HG02759 (cell line): ENCODE data around the gene ELMO3.

Source experiments
- ATAC-seq: cut with Tn5 transposase; IDR thresholded peaks from one replicate; pipeline ENCODE4 v1.9.1; 2021; ENCODE audit warnings: mild to moderate bottlenecking, moderate library complexity; ENCODE audit not compliant: unreplicated experiment

The ELMO3 gene

GRCh38 chr16:67181346-67181745, 17.6 kb upstream of the ELMO3 start:
- ATAC-seq, result no peak

DNA sequence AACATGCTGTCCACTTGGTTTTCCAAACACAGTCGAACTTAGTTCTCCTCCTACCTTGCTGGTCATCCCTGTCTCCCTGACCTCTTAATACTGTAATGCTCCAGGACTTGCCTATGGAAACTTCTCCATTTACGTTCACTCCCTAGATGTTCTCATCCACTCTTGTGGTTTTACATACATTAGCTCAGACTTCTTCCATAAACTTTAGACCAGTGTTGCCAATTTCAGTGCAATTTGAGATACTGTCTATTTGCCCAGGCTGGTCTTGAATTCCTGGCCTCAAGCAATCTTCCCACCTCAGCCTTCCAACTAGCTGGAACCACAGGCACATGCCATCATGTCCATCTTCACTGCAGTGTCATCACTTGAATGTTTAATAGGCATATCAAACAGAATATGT, 16.6 kb upstream of the ELMO3 start:
- ATAC-seq, result no peak

DNA sequence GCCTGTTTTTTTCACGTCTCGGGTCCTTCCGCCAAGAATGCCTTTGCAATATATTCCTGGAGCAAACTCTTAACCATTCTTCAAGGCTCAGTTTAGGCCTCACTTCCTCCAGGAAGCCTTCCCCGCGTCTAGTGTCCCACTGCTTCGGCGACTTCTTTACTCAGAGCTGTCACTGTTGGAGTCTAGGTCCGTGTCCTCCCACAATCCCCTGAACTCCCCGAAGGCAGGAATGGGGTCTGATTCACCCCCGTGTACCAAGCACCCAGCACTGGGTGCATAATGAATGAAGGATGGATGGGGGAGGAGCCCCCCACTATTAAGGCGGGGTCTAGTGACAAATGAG, 15.7 kb upstream of the ELMO3 start:
- ATAC-seq, result no peak

- ATAC-seq, result peak; percentile 92
These were observed 15.1 kb upstream of the ELMO3 start, which contains the start of gene MATCAP1 for GRCh38 chr16:67183627-67184452. Gene MATCAP1 (minus strand): TSS chr16:67183963. CDS start chr16:67180610, 3,353 bp downstream.

DNA sequence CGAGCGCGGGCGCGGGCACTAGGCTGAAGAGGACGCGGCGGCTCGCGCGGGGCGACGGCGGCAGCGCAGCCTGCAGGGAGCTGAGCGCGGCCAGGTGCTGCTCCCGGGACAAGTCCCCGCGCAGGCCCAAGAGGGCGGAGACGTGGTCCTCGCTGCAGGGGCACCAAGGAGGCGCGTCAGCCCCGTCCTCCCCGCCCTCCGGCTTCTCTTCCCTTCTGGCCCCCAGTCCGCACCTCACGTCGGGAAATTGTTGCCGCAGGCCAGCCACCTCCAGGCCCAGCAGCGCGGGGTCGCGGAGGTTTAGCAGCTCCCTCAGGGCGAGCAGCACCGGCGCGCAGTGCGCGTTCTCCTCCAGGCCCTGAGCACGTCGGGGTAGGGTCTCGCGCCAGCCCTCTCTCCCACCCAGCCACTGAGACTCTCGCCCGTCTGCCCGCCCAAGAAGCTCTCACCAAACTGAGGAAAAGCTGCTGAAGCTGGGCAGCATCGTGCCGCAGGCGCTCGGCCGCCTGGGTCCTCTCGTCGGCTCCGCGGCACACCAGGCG, 14.4 kb upstream of the ELMO3 start:
- peak; percentile 7 for ATAC-seq

DNA sequence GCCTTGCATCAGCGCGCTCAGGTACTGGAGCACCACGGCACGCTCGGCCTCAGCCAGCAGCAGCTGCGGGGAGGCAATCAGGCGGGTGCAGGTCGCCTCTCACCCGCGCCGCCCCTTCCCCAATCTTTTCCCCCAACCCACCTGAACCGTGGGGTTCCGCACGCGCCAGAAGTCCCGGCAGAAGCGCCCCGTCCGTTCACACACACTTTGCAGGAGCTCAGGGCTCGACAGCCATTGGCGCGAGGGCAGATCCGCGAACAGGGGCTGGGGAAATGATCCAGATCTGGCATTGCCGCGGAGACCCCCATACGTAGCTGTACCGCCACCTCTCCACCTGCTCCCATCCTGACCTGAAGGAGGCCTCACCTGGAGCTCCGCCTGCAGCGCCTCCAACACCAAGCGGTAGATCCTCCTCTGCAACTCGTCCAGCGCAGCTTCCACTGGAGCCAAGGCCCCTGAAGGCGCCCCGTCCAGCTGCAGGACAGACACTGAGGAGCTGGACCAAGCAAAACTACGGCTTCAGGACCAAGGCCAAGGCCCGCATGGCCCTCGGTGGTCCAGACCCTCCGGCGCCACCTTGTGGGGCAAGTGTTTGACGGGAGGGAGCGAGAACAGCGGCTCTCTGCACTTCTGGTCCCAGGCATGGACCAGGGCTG, 13.8 kb upstream of the ELMO3 start:
- no peak for ATAC-seq

GRCh38 chr16:67185651-67186134, 13.2 kb upstream of the ELMO3 start:
- no peak for ATAC-seq

DNA sequence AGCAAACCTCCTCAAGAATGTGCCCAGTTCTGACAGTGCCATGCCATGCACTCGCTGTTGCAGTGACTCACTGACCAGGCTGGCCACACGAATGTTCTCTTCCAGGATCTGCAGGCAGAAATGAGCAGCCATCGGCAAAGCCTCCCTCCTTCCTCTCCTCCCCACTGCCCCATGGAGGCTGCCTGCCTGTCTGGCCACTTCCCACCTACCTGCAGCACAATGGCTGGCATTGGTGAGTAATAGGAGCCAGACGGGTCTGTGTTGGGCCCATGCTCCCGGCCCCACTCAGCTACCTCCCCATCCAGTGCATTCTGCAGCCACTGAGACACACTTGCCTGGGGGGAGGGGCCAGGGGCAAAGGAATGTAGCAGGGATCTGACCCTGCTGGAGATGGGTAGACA, 12.4 kb upstream of the ELMO3 start:
- no peak for ATAC-seq

DNA sequence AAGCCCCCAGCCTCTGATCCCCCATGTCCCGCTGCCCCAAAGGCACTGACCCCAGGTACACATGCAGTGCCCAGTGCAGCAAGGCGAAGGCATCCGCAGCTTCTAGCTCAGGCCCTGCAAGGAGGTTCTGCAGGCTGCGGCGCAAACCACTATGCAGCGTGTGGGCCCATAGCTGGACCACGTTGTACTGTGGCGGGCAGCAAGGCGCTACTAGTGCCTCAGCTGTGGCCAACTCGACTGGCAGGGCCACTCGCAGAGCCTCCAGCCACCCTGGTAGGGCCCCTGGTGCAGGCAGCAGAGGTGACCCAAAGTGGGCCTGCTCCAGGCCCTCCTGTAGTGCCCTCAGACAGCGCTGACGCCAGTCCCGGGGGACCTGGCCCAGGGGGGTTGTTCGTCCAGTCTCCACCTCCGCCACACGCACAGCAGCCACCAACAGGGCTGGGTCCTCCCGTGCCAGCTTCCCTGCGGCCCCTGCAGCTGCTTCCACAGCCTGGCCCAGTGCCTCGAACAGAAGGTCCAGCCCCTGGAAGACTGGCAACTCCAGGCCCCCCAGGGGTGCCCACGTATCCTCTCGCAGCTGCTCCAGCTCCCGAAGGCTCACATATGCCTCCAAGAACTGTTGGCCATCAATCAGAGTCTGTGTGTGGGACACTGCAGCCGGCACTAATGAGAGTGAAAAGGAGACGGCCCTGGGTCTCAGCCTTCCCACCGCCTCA, 11.6 kb upstream of the ELMO3 start:
- ATAC-seq, result no peak

DNA sequence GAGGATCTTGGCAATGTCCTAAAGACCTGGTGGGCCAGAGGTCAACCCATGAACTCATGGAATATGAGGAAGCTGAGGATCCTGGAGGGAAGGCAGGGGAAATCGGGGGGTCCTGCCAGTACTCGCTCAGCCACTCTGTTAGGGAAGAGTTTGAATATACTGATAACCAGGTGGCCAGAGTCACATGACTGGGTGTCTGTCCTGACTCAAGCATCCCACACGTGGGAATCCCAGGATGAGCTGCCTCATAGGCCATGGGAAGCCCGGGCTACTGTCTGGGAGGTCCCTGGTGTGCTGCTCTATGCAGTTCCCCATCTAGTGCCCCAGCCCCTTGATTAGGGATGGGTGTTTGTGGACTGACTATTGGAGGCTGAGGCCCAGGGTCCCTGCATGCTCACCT, 10.6 kb upstream of the ELMO3 start:
- no peak for ATAC-seq

DNA sequence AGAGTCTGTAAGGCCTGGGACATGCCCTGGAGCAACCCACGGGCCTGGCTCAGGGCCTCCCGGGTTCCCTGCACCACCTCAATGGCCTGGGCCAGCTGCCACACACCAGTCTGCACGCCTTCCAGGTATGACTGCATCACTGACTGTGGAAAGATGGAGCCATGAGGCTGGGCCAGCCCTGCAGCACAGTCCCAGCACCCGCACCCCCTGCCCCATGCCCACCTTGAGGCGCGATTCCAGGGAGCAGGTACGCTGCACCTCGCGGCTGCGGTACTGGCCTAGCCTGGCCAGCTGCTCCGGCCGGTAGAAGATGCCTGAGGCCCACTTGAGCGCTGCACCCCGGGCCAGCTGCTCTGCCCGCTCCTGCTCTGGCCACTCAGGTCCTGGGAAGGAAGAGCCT, 10.1 kb upstream of the ELMO3 start:
- no peak for ATAC-seq

- ATAC-seq, result no peak
These were observed 8.9 kb upstream of the ELMO3 start, which contains the start of gene EXOC3L1 for GRCh38 chr16:67190041-67190440. Gene EXOC3L1 (minus strand): TSS chr16:67190136. CDS start chr16:67189676, 460 bp downstream.

GRCh38 chr16:67190448-67191399, 8.2 kb upstream of the ELMO3 start:
- ATAC-seq, result no peak

DNA sequence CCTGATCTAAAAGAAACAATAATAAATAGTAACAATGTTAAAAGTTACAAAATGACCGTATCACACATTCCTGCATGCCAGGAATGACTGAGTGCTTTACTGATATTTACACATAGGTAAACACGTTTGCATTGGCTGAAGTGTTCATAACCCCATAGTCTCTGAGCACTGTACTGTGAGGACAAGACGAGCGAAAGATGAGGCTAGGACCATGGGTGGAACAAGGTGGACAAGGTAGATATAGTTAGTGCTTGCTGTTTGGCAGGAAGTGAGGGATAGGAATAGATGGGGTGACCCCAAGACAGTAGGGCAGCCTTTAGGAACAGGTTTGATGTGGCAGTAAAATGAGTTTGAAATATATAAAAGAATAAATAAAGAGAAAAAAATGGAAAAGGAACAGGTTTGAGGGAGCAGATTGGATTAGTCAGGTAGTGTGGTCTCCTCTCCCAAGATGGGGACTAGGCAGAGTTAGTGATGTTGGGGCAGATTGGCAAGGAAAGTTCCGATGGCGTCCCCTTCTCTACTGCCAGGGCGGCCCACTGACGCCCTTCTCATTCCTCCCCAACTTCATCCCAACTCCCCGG, 7.4 kb upstream of the ELMO3 start:
- no peak for ATAC-seq

DNA sequence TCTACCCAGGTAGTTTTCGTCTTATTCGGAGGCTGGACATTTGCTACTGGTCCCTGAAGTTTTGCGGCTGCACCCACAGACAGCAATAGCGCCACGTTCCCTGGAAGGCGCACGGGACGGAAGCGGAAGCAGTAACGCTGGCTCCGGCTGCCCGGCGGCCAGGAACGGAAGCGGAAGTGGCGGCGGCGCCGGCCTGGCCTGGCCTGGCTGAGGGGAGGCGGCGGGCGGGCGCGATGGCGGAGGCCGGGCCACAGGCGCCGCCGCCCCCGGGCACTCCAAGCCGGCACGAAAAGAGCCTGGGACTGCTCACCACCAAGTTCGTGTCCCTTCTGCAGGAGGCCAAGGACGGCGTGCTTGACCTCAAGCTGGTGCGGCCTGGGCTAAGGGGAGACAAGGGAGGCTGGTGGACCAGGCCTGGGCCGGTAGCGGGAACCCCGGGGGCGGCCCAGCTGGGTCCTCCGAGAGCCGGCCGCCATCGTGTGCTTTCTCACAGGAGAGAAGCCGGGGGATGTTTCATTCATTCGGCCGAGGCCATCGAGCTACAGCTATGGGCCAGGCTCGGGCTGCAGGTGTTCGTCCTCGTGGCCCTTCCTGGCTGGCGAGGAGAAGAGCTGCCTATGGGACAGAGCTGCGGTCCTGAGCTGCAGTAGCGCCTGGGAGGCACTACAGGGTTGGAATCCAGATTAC, 6.8 kb upstream of the ELMO3 start, which contains the start of gene E2F4:
TSS of gene E2F4 (plus strand) at position 161 of the 687 bp plus-strand sequence. CDS start at position 234, 73 bp downstream.
- ATAC-seq, result peak; percentile 91

- no peak for ATAC-seq
These were observed 6.1 kb upstream of the ELMO3 start for GRCh38 chr16:67192781-67193361.

GRCh38 chr16:67193536-67193935, 5.4 kb upstream of the ELMO3 start:
- no peak for ATAC-seq

GRCh38 chr16:67194260-67194659, 4.7 kb upstream of the ELMO3 start:
- no peak for ATAC-seq

GRCh38 chr16:67195676-67196075, 3.3 kb upstream of the ELMO3 start:
- no peak for ATAC-seq
